Neural progenitor cell (in vitro differentiated cells): ENCODE data around the gene CGN. TPM values are rescaled to one million over a fixed set of nuclear protein-coding genes. Genes with fewer than 3 reads are reported as not detected.

Source experiments
- DNase-seq: peaks from one replicate; pipeline ENCODE4 v3.0.0-alpha.2; 2016; ENCODE audit warnings: low spot score
- H2AFZ ChIP-seq: fragments of 200-600 bp; sonication (generic); replicated peaks from 2 replicates; pipeline ENCODE4 v1.6.1; 2016; ENCODE audit warnings: antibody characterized with exemption
- H3F3A ChIP-seq: fragments of 200-600 bp; sonication (generic); 2 replicates; pipeline ENCODE4 v1.6.1; 2016; ENCODE audit warnings: antibody characterized with exemption, low read depth
- H3K27ac ChIP-seq: fragments of 200-600 bp; sonication (generic); 2 replicates; pipeline ENCODE4 v1.5.1; 2016; ENCODE audit warnings: mild to moderate bottlenecking
- H3K27me3 ChIP-seq: fragments of 200-600 bp; sonication (generic); 2 replicates; pipeline ENCODE4 v1.6.1; 2016; ENCODE audit warnings: mild to moderate bottlenecking, moderate library complexity
- H3K36me3 ChIP-seq: fragments of 200-600 bp; sonication (generic); 2 replicates; pipeline ENCODE4 v1.5.1; 2016
- H3K4me1 ChIP-seq: fragments of 200-600 bp; sonication (generic); 2 replicates; pipeline ENCODE4 v1.6.1; 2016; ENCODE audit warnings: mixed run types
- H3K4me2 ChIP-seq: fragments of 200-600 bp; sonication (generic); 2 replicates; pipeline ENCODE4 v1.6.1; 2016
- H3K4me3 ChIP-seq: fragments of 200-600 bp; sonication (generic); 2 replicates; pipeline ENCODE4 v1.5.1; 2016
- H3K79me2 ChIP-seq: fragments of 200-600 bp; sonication (generic); 2 replicates; pipeline ENCODE4 v1.6.1; 2016; ENCODE audit warnings: low read depth
- H3K9ac ChIP-seq: fragments of 200-600 bp; sonication (generic); 2 replicates; pipeline ENCODE4 v1.6.1; 2016
- H3K9me3 ChIP-seq: fragments of 200-600 bp; sonication (generic); 2 replicates; pipeline ENCODE4 v1.5.1; 2016; ENCODE audit warnings: low read depth
- H4K20me1 ChIP-seq: fragments of 200-600 bp; sonication (generic); 2 replicates; pipeline ENCODE4 v1.6.1; 2016; ENCODE audit warnings: low read depth
- H3K27ac Mint-ChIP-seq: 3 replicates; pipeline ENCODE4 v1.8.0; 2021; ENCODE audit warnings: mixed read lengths
- H3K27me3 Mint-ChIP-seq: 2 replicates; pipeline ENCODE4 v1.8.0; 2022; ENCODE audit warnings: low read depth, mild to moderate bottlenecking, inconsistent platforms, moderate library complexity, mixed read lengths; ENCODE audit not compliant: insufficient read depth
- H3K36me3 Mint-ChIP-seq: 3 replicates; pipeline ENCODE4 v1.8.0; 2021; ENCODE audit warnings: mixed read lengths
- H3K4me1 Mint-ChIP-seq: 3 replicates; pipeline ENCODE4 v1.8.0; 2021; ENCODE audit warnings: mixed read lengths
- H3K4me3 Mint-ChIP-seq: 3 replicates; pipeline ENCODE4 v1.8.0; 2021; ENCODE audit warnings: mild to moderate bottlenecking, moderate library complexity, mixed read lengths
- H3K9me3 Mint-ChIP-seq: 3 replicates; pipeline ENCODE4 v1.8.0; 2020; ENCODE audit warnings: mixed read lengths
- EZH2 ChIP-seq: fragments of 200-600 bp; sonication (generic); IDR thresholded peaks from 2 replicates; pipeline ENCODE4 v1.6.1; 2017; ENCODE audit warnings: antibody characterized with exemption, mild to moderate bottlenecking, moderate library complexity
- EZH2phosphoT487 ChIP-seq: fragments of 200-600 bp; sonication (generic); IDR thresholded peaks from 2 replicates; pipeline ENCODE4 v1.6.1; 2017; ENCODE audit warnings: antibody characterized with exemption
- total RNA-seq: library from RNA; depleted of rRNA; stranded (reverse); fragments of >200 nt; gene quantifications from 2 replicates; pipeline ENCODE4 v1.2.3, GENCODE V29; 2015; ENCODE audit warnings: low replicate concordance
- TF ChIP-seq, protein P1 (sequence below): fragments of 200-600 bp; sonication (generic); IDR thresholded peaks from 2 replicates; pipeline ENCODE4 v1.5.1; 2017; ENCODE audit warnings: antibody characterized with exemption, mild to moderate bottlenecking

CGN gene
- total RNA-seq, 1 donor from 2014 or later: 5.4 TPM

GRCh38 chr1:151494741-151495281 lies 16.4 kb upstream of the CGN start:
- H3K4me1 ChIP-seq: peaks cover 11% of the 10 kb centered on the region
- H3K27me3 ChIP-seq: no peaks in the 10 kb centered on the region
- peak overlapping the region; percentile 5 for H3K4me2 ChIP-seq
- Mint-ChIP-seq H3K4me3 (no peak overlapping the region), H3K27me3 (peaks cover 6% of the 10 kb centered on the region), H3K9me3 (no peaks in the 10 kb centered on the region), H3K27ac (no peak overlapping the region), H3K4me1 (peaks cover 14% of the 10 kb centered on the region), H3K36me3 (no peaks in the 10 kb centered on the region)
- H3K4me3 ChIP-seq: no peak overlapping the region
- no peaks in the 10 kb centered on the region for H3K36me3 ChIP-seq
- peak overlapping the region; percentile 29 for H3K27ac ChIP-seq
- peaks cover 14% of the 10 kb centered on the region for H3F3A ChIP-seq
- no peak overlapping the region for H3K9ac ChIP-seq
- TF ChIP-seq, protein P1, sequence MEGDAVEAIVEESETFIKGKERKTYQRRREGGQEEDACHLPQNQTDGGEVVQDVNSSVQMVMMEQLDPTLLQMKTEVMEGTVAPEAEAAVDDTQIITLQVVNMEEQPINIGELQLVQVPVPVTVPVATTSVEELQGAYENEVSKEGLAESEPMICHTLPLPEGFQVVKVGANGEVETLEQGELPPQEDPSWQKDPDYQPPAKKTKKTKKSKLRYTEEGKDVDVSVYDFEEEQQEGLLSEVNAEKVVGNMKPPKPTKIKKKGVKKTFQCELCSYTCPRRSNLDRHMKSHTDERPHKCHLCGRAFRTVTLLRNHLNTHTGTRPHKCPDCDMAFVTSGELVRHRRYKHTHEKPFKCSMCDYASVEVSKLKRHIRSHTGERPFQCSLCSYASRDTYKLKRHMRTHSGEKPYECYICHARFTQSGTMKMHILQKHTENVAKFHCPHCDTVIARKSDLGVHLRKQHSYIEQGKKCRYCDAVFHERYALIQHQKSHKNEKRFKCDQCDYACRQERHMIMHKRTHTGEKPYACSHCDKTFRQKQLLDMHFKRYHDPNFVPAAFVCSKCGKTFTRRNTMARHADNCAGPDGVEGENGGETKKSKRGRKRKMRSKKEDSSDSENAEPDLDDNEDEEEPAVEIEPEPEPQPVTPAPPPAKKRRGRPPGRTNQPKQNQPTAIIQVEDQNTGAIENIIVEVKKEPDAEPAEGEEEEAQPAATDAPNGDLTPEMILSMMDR: no peak
- TF ChIP-seq EZH2phosphoT487 (no peak), EZH2 (no peak)
- no peaks in the 10 kb centered on the region for H4K20me1 ChIP-seq
- DNase-seq: peak; percentile 68
- H3K79me2 ChIP-seq: no peaks in the 10 kb centered on the region
- H3K9me3 ChIP-seq: no peaks in the 10 kb centered on the region
- no peak overlapping the region for H2AFZ ChIP-seq

DNA sequence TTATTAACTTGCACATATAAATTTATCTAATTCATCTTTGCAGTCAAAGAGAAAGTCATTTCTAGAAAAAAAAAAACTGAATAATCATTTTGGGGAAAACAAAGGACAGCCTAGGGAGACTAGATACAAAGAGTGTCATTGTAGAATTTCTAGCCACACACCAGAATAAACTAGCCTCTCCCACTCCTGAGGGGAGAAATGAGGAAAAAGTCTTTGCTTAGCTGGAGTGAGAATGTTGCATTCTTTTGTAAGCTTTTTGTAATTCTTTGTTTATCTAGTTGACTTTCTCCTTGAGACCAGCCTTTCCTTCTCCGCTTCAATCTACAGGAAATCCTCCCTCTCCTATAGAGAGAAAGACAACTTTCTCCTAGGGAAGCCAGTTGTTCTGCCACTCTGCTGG lies 15.9 kb upstream of the CGN start:
- TF ChIP-seq EZH2: no peak
- TF ChIP-seq EZH2phosphoT487: no peak
- TF ChIP-seq, protein P1: no peak
- H3K27ac Mint-ChIP-seq: no peak overlapping the region
- Histone ChIP-seq H3K4me1 (peaks cover 11% of the 10 kb centered on the region), H4K20me1 (no peaks in the 10 kb centered on the region), H3K27me3 (no peaks in the 10 kb centered on the region), H3K79me2 (no peaks in the 10 kb centered on the region), H3K36me3 (no peaks in the 10 kb centered on the region), H3K4me3 (no peak overlapping the region), H3K9me3 (no peaks in the 10 kb centered on the region), H3K27ac (peak overlapping the region; percentile 17), H3F3A (peaks cover 14% of the 10 kb centered on the region), H3K9ac (no peak overlapping the region), H2AFZ (no peak overlapping the region), H3K4me2 (peak overlapping the region; percentile 5)
- peaks cover 6% of the 10 kb centered on the region for H3K27me3 Mint-ChIP-seq
- H3K36me3 Mint-ChIP-seq: no peaks in the 10 kb centered on the region
- no peaks in the 10 kb centered on the region for H3K9me3 Mint-ChIP-seq
- DNase-seq: no peak
- no peak overlapping the region for H3K4me3 Mint-ChIP-seq
- H3K4me1 Mint-ChIP-seq: peaks cover 14% of the 10 kb centered on the region

- H3K9me3 Mint-ChIP-seq: no peaks in the 10 kb centered on the region
- peaks cover 11% of the 10 kb centered on the region for H3K4me1 ChIP-seq
- H3K36me3 ChIP-seq: no peaks in the 10 kb centered on the region
Observed at GRCh38 chr1:151499365-151499764, 11.8 kb upstream of the CGN start.

More at GRCh38 chr1:151499365-151499764, 11.8 kb upstream of the CGN start:
- H3K9ac ChIP-seq: no peak overlapping the region
- Mint-ChIP-seq H3K4me3 (no peak overlapping the region), H3K36me3 (no peaks in the 10 kb centered on the region), H3K27ac (no peak overlapping the region), H3K4me1 (peaks cover 19% of the 10 kb centered on the region), H3K27me3 (peaks cover 8% of the 10 kb centered on the region)
- no peak for TF ChIP-seq EZH2
- TF ChIP-seq, protein P1: no peak
- no peak for TF ChIP-seq EZH2phosphoT487
- no peak overlapping the region for H2AFZ ChIP-seq
- no peaks in the 10 kb centered on the region for H3K9me3 ChIP-seq
- no peak overlapping the region for H3K27ac ChIP-seq
- no peak overlapping the region for H3K4me3 ChIP-seq
- DNase-seq: no peak
- no peak overlapping the region for H3K4me2 ChIP-seq
- H4K20me1 ChIP-seq: no peaks in the 10 kb centered on the region
- no peaks in the 10 kb centered on the region for H3K79me2 ChIP-seq
- H3F3A ChIP-seq: peaks cover 11% of the 10 kb centered on the region
- H3K27me3 ChIP-seq: no peaks in the 10 kb centered on the region
